T-helper 17 cell (primary cell): ENCODE data around the gene IGSF21. TPM values are rescaled to one million over a fixed set of nuclear protein-coding genes. Genes with fewer than 3 reads are reported as not detected.

ENCODE experiments used
- ATAC-seq: fragments of 150-1000 bp; cut with Tn5 transposase; 2 replicates; pipeline ENCODE4 v1.10.0; 2021; ENCODE audit warnings: mild to moderate bottlenecking, moderate library complexity
- DNase-seq, 3 donors: peaks; one replicate each; pipeline versions ENCODE4 v3.0.0 to v3.0.0-alpha.2; 2020 to 2021
- H3K9me3 ChIP-seq: one replicate; pipeline ENCODE4 v1.7.0; 2013; ENCODE audit warnings: low read length, mild to moderate bottlenecking; ENCODE audit not compliant: control insufficient read depth, poor library complexity, severe bottlenecking
- H3K27ac Mint-ChIP-seq: one replicate; pipeline ENCODE4 v1.8.0; 2022; ENCODE audit warnings: mild to moderate bottlenecking, moderate library complexity, mixed read lengths
- H3K27me3 Mint-ChIP-seq: one replicate; pipeline ENCODE4 v1.8.0; 2022; ENCODE audit warnings: mixed read lengths
- H3K36me3 Mint-ChIP-seq: one replicate; pipeline ENCODE4 v1.8.0; 2022; ENCODE audit warnings: low read depth, mixed read lengths
- H3K4me1 Mint-ChIP-seq: one replicate; pipeline ENCODE4 v1.8.0; 2022; ENCODE audit warnings: mild to moderate bottlenecking, mixed read lengths
- H3K4me3 Mint-ChIP-seq: one replicate; pipeline ENCODE4 v1.8.0; 2022; ENCODE audit warnings: mild to moderate bottlenecking, moderate library complexity, mixed read lengths
- total RNA-seq, 4 donors: library from RNA in 2 of 4; stranded (reverse) in 2 of 4; gene quantifications; one replicate each; pipeline ENCODE4 v1.2.3 and lab custom pipeline; 2022 to 2026

Gene IGSF21
- total RNA-seq, 2 donors from 2014 or later, result not detected

DNA sequence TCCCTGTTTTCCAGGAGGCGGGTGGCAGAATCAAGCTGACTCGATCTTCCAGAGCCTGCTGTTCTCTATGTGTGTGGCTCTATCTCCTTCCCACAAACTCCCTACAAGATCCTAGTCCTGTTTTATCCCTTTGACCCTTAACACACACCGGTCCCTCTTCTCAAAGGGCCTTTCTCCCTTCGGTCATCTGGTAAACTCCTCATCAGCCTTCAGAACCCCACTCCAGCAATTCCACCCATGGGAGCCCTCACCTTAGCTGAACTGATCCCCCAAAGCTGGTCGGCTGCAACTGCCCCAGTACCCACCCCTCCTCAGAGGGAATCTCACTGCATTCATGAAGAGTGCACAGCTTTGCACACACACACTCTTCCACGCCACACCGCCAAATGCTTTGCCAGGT is 184.9 kb downstream of the IGSF21 start:
- H3K4me1 Mint-ChIP-seq, result peaks cover 2% of the 10 kb centered on the region

DNA sequence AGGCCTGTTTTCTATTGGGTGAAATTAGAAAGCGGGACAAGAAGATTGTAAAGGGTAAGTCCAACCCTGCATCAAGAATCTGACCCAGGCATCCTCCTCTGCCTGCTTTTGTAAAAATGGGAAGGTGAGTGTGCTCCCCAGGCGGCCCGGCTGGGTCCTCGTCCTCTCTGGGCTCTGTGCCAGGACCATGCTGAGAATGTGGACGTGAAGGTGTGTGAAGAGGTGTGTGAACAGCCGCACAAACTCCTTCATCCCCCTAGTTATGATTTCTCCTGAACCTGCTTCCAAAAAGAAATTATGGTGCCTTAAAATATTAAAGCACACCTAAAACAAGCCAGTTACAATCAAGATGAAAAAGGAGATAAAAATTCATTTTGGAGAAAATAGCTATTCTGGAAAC is 185.7 kb downstream of the IGSF21 start:
- ATAC-seq (no peak), DNase-seq (no peak)
- H3K27me3 Mint-ChIP-seq, result peaks cover 66% of the 10 kb centered on the region
- H3K27ac Mint-ChIP-seq, result no peak overlapping the region
- no peaks in the 10 kb centered on the region for H3K9me3 ChIP-seq
- H3K4me3 Mint-ChIP-seq, result no peak overlapping the region
- H3K4me1 Mint-ChIP-seq, result peaks cover 2% of the 10 kb centered on the region
- no peaks in the 10 kb centered on the region for H3K36me3 Mint-ChIP-seq

More for the DNA sequence above, 184.9 kb downstream of the IGSF21 start:
- H3K27me3 Mint-ChIP-seq, result peaks cover 59% of the 10 kb centered on the region
- H3K4me3 Mint-ChIP-seq, result no peak overlapping the region
- no peak overlapping the region for H3K27ac Mint-ChIP-seq
- no peaks in the 10 kb centered on the region for H3K36me3 Mint-ChIP-seq
- ATAC-seq, result no peak
- no peak for DNase-seq
- H3K9me3 ChIP-seq, result no peaks in the 10 kb centered on the region

DNA sequence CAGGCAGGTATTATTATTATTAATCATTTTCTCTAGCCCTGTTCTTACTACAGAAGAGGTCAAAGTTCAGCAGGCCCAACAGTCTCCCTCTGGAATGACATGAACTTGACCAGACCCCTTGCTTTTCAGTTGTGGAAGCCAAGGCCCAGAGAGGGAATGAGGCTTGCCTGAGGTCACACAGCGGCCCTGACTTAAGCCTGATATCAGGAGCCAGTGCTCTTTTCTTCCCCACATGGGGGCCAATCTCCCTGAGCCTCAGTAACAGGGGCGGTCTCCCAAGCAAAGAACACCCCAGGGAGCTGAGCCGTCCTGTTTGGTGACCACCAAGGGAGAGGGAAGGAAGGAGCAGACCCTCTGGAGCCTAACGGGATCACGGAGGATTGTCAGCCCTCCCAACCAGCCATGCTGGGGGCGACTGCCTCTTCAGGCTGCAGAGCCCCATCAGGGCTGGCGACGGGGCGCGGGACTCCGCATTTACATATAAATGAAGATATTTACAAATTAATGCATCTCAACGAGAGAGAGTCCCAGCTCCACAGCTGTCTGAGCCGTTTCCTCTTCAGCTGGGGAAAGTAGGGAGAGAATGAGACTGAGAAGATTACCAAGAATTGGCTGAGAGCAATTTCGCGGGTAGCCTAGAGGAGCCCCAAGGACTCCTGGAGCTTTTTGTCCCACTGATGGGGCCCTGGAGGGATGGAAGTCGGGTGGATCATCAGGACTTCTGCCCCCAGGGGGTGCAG is 187.0 kb downstream of the IGSF21 start:
- H3K9me3 ChIP-seq, result no peaks in the 10 kb centered on the region
- peaks cover 79% of the 10 kb centered on the region for H3K27me3 Mint-ChIP-seq
- no peak for ATAC-seq

DNA sequence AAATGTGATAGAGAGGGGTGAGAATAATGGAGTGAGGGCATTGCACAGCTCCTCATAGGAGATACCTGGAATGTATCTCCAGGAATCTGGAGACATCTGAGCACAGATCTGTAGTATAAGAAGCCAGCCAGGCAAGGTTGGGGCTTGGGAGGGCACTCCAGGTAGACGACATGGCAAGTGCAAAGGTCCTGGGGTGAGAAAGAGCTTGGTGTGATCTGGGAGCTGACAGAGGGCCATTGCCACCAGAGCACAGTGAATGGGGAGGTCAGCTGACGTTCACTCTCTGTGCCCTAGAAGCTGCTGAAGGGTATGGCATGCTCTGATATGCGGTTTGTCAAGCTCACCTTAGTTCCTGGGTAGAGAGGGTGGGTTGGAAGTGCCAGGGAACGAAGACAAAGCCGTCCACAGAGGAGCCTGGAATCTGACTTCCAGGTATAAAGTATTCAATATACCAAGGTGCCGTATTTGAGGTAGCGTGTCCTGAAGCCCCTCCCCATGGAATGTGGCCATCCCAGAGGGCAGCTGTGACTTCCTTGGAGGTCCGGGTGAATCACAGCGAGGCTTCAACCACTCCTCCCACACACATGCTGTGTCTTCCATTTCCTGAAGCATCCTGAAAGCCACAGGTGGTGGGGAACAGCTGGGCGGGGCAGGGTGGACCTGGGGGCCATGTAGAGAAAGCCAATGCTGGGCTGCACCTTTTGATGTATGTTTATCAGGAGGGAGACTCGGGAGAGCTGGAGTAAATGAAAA is 190.5 kb downstream of the IGSF21 start:
- H3K27ac Mint-ChIP-seq, result no peak overlapping the region
- no peaks in the 10 kb centered on the region for H3K36me3 Mint-ChIP-seq
- DNase-seq (no peak), ATAC-seq (no peak)
- no peaks in the 10 kb centered on the region for H3K4me1 Mint-ChIP-seq
- peaks cover 60% of the 10 kb centered on the region for H3K27me3 Mint-ChIP-seq
- H3K9me3 ChIP-seq, result no peaks in the 10 kb centered on the region
- H3K4me3 Mint-ChIP-seq, result no peak overlapping the region

More for the DNA sequence above, 187.0 kb downstream of the IGSF21 start:
- no peak overlapping the region for H3K27ac Mint-ChIP-seq
- no peak overlapping the region for H3K4me3 Mint-ChIP-seq
- no peak for DNase-seq
- H3K4me1 Mint-ChIP-seq, result peaks cover 2% of the 10 kb centered on the region
- H3K36me3 Mint-ChIP-seq, result no peaks in the 10 kb centered on the region

DNA sequence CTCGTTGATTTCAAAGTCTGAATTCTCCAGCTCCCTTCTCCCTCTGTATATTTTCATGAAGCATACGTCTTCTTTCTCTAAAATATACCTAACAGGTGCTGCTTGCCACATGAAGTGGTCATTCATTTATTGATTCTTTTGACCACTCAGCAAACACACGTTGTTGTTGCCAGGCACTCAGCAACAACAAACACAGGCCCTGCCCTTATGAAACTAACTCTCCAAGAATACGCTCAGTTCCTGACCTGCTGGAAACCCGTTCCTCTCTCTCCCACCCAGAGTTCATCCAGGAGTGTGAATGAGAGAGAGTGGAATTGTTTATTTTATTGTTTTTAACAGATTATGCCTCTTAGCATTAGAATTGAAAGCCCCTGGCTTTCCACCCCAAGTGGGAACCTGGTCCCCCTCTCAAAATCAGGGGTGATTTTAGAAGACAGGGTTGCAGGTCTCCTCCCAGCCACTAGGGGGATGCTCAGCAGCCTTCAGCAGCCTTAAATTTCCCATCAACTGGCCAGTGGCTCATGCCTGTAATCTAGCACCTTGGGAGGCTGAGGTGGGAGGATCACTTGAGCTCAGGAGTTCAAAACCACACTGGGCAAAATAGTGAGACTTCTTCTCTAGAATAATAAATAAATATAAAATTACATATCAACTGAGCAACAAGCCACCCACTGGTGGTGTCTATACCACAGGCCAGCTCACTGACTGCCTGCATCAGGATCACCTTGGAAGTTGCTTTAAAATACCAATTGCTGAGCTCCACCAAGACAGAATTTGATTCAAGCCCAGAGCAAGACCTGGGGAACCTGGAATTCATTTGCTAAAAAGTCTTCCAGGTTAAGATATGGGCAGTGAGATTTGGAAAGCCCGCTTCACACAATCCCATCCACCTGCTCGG is 192.1 kb downstream of the IGSF21 start:
- Mint-ChIP-seq H3K4me1 (no peaks in the 10 kb centered on the region), H3K36me3 (no peaks in the 10 kb centered on the region), H3K27ac (no peak overlapping the region), H3K4me3 (no peak overlapping the region), H3K27me3 (peaks cover 47% of the 10 kb centered on the region)
- DNase-seq (no peak), ATAC-seq (no peak)
- H3K9me3 ChIP-seq, result no peaks in the 10 kb centered on the region

DNA sequence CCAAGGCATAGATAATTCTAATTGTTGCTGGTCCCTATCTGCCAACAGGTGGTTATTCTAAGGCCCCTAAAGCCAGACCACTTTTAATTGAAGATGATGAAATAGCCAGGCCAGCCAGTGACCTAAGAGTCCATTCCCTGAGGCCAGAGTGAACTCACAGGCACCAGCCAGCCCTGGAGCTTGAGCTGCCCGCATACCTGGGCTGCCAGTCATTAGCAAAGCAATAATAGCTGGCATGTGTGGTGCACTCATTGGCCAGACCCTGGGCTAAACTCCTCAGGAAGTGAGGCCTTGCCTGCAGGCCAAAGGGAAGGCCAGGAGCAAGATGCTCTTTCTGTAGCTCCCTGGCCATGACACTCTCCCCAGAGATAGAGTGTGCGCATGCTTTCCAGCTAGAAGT is 192.8 kb downstream of the IGSF21 start:
- no peaks in the 10 kb centered on the region for H3K36me3 Mint-ChIP-seq
- H3K27me3 Mint-ChIP-seq, result peaks cover 40% of the 10 kb centered on the region
- no peak overlapping the region for H3K27ac Mint-ChIP-seq
- no peak for DNase-seq
- H3K4me1 Mint-ChIP-seq, result no peaks in the 10 kb centered on the region
- H3K9me3 ChIP-seq, result no peaks in the 10 kb centered on the region
- no peak for ATAC-seq
- no peak overlapping the region for H3K4me3 Mint-ChIP-seq

DNA sequence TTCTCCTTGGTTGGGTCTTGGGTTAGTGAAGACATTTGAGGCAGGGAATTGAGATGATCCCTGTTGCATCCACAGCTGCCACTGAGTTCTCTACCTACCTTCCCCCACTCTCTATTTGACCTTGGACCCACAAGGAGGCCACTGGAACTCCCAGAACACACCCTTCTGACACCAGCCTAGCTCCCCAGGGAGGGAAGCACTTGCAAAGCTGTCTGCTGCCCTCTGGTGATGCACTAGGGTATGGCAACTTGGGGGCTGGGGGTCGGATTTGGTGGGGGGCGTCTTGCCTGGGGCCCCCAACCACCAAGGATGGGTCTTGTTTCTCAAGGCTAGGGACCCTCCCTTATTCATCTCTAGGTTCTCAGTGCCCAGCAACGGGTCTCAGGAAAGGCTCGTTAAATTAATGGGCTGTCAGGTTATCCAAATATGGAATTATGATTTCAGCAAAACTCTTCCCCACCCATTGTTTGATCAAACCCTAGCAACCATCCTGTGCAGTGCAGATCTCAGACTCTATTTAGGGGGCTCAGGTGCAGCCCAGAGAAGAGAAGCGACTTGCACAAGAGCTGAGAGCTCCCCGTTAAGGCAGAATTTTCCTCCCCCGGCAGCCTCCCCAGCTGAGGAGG is 195.3 kb downstream of the IGSF21 start:
- no peaks in the 10 kb centered on the region for H3K9me3 ChIP-seq
- ATAC-seq (no peak), DNase-seq (no peak)
- Mint-ChIP-seq H3K27ac (no peak overlapping the region), H3K27me3 (peaks cover 24% of the 10 kb centered on the region), H3K36me3 (no peaks in the 10 kb centered on the region), H3K4me3 (no peak overlapping the region), H3K4me1 (no peaks in the 10 kb centered on the region)

DNA sequence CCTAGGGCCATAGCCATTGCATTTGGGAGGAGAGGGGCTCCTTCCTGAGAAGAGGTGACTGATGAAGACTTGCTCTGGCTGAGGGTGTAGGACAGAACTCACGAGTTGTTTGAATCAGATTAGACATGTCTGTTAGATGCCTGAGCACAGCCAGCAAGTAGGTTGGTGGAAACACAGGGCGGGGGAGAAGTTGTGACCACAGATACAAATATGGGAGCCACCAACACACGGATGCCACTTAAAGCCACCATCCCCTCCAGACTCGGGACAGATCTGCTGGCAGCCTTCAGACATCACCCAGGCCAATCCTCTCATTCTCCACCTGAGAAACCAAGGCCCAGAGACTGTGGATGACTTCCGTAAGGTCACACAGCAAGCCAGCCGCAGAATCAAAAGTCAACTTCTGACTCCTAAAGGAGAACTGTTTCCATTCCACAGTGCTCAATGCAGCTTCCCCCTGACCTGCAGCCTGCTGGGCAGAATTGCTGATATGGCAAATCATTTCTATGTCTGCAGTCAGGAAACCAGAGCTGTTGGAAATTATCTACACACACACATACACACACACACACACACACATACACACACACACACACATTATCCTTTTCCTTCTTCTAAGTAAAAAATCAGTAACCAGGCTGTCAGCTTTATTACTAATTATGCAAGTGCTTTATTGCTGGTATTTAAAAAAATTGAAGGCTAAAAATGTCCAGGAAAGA is 196.7 kb downstream of the IGSF21 start:
- ATAC-seq (no peak), DNase-seq (no peak)
- H3K9me3 ChIP-seq, result no peaks in the 10 kb centered on the region
- no peak overlapping the region for H3K4me3 Mint-ChIP-seq
- no peaks in the 10 kb centered on the region for H3K36me3 Mint-ChIP-seq
- no peaks in the 10 kb centered on the region for H3K4me1 Mint-ChIP-seq
- peaks cover 10% of the 10 kb centered on the region for H3K27me3 Mint-ChIP-seq
- H3K27ac Mint-ChIP-seq, result no peak overlapping the region

DNA sequence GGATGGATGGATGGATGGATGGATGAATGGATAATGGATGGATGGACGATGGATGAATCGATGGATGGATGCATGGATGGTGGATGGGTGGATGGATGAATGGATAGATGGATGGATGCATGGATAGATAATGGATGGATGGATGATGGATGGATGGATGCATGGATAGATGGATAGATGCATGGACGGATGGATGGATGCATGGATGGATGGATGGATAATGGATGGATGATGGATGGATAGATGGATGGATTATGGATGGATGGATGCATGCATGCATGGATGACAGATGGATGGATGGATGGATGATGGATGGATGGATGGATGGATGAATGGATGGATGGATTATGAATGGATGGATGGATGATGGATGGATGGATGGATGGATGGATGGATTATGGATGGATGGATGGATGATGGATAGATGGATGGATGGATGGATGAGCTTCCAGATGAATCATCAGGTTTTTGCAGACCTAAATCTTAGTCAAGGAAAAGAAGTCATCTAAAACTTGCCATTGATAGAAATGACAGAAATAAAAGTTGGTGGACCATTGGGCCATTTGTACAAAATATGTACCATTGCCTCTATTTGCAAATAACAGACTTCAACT is 197.7 kb downstream of the IGSF21 start:
- H3K36me3 Mint-ChIP-seq, result no peaks in the 10 kb centered on the region
- no peak for ATAC-seq
- no peaks in the 10 kb centered on the region for H3K4me1 Mint-ChIP-seq
- H3K27me3 Mint-ChIP-seq, result peaks cover 4% of the 10 kb centered on the region
- DNase-seq, result no peak
- no peak overlapping the region for H3K4me3 Mint-ChIP-seq
- H3K27ac Mint-ChIP-seq, result no peak overlapping the region
- no peaks in the 10 kb centered on the region for H3K9me3 ChIP-seq

DNA sequence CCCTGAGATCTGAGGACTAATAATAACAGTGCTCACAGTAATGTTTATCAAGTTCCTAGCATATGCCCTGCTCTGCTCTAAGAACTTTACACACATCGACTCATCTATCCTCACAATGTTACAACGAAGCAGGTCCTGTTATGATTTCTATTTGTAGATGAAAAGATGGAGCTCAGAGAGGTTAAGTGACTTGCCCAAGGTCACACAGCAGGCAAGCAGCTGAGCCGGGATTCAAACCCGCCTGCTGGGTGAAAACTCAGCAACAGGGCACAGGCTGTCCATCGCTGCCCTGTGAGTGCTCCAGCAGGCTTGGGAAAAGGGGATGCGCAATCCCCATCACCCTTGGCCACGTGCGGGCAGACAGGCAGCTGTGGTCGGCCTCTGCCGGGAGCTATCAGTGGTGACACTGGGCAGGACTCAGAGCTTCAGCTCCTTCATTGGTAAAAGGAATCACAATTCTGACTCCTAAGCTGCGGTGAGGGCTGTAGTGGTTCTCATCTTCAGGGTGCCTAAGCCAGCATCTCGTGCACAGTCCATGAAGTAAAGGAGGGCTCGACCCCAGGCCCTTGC is 199.8 kb downstream of the IGSF21 start:
- Mint-ChIP-seq H3K4me3 (no peak overlapping the region), H3K4me1 (no peaks in the 10 kb centered on the region), H3K27ac (no peak overlapping the region), H3K36me3 (no peaks in the 10 kb centered on the region), H3K27me3 (peaks cover 4% of the 10 kb centered on the region)
- no peak for ATAC-seq
- no peak for DNase-seq
- no peaks in the 10 kb centered on the region for H3K9me3 ChIP-seq

DNA sequence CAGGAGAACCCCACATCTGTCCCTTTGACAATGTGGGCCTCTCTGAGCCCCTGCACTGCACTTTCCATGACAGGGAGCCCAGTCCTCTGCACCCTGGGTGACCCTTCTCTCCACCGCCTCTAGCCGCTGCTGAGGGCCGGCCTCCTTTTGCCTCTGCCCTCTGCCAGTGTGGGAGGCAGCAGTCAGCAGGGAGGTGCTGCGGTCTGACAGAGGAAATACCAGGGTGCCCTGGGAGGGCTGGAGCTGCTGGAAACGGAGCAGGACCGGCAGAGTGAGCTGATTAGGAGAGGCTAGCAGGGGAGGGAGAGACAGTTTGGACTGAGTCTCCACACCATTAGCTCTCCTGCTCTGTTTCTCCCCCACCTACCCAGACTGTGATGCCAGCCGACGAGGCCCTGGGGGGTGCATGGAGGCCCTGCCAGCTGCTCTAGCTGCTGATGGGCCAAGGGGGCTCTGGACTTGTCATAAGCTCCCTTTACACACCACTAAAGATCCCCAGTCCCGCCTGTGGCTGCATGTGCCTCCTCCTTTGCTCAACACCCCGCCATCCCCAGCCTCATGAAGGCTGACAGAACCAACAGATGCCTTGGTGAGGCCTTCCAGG is 202.1 kb downstream of the IGSF21 start:
- no peaks in the 10 kb centered on the region for H3K9me3 ChIP-seq
- Mint-ChIP-seq H3K4me1 (no peaks in the 10 kb centered on the region), H3K4me3 (no peak overlapping the region), H3K27me3 (peaks cover 18% of the 10 kb centered on the region), H3K36me3 (no peaks in the 10 kb centered on the region), H3K27ac (no peak overlapping the region)
- no peak for ATAC-seq
- no peak for DNase-seq
